ENCODE measurements around the gene ERCC1.
A peak's percentile ranks its signal among the peaks of the same experiment; 100 is the strongest.

The ERCC1 gene

DNA sequence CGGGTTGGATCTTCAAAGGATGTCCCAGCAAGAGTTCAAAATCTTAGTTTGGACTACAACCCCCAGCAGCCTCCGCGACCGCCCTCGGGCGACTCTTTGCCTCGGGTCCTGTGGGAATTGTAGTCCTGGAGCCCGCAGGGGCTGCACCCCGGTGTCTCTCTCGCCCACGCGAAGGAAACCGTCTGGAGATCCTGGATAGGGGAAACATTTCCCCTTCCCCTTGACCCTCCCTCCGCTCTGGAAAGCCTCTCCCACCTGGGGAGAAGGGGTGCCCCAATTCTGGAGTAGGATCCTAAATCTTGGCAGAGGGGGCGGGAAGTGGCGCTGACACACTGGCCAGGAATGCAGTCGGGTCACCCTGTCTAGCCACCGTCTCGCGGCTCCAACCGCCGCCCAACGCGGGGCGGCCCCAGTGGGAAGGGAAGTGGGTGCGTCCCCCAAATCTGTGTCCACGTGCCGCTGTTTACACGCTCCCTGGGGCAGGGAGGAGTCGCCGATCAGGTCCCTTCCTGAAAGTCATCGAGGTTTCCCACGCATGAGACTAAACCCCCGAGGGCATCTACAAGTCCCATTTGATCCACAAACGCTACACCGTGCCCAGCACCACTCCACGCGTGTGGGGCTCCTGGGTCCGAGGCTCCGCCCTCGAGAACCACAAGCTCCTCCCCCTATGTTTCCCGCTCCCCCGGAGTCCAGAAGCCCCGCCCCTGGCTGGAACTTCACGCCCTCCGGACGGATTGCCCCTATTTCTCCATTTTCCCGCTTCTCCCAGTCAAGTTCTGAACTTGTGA, 18.1 kb downstream of the ERCC1 start:
- peak; percentile 59 to 84 (median 75) for DNase-seq

DNA sequence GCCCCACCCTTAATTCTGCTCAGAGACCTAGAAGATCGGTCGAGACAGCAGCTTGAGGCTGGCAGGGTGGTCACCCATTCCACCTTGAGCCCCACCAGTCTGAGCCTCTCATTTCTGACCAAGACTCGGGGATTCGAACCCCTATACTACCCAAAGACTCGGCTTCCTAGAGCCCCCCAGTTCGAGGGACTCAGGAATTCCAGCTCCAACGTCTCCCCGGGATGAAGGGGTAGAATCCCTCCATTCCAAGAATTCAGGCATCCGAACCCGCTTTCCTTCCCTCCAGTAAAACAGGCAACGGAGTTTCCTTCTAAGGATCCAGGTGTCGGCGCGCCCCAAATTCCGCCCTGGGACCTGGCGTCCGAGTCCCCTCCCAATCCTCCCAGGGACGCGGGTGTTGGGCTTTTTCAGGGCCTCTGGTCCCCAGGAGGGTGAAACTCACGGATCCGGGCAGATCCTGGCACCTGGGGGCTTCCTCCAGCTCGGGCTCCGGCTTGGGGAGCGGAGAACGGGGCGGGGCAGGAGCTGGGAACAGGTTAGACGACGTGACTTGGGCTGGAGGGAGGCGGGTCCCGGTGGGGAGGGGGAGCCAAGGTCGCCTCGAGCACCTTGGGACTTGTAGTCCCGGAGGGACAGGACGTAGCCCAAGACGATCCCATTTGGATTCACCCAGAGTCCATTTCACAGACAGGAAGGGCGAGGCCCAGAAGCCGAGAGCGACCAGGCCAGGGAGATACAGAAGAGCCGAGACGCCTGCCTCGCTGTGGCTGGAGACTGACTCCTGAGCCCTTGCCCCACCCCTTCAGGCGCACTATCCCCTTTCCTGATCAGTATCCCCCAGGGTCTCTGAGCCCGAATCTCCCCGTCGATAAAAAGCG, 18.9 kb downstream of the ERCC1 start, which contains the start of gene PPP1R13L:
TSS of gene PPP1R13L (minus strand) at position 513 of the 878 bp plus-strand sequence. CDS start 6,751 bp downstream, outside the sequence.
- DNase-seq: peak in 1 of 5 donors; percentile 80

DNA sequence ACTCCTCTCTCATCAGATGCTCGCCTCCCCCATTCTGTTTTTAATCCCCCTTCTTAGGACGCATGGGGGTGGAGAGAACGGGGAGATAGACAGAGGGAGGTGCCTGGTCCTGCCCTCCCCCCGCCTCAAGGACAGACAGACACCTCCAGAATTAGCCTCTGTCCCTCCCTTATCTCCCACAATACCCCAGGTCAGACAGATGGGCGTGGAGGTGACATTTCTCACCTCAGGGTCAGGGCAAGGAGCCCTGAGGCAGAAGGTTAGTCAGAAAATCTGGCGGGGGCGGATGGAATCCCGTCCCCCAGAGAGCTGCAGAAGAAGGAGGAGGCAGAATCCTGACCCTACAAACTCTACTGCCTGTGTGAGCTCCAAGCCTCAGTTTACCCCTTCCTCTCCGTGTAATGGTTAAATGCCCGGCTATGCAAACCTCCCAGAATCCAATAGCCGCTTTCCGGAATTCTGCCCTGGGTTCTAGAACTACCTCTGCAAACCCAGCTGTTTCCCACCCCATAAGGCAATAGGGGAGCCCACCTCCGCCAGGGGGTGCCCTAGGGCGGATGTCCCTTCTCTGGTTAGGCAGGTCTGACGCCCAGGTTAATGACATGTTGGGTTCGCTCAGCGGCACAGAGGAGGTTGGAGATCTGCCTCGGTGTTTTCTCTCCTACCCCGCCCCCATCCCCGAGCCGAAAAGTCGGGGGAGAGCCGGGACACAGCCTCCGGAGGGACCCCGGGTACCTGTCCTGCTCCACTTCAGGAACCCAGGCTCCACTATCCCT, 19.7 kb downstream of the ERCC1 start:
- DNase-seq: peak in 4 of 5 donors; percentile 37 to 71 (median 48)

DNA sequence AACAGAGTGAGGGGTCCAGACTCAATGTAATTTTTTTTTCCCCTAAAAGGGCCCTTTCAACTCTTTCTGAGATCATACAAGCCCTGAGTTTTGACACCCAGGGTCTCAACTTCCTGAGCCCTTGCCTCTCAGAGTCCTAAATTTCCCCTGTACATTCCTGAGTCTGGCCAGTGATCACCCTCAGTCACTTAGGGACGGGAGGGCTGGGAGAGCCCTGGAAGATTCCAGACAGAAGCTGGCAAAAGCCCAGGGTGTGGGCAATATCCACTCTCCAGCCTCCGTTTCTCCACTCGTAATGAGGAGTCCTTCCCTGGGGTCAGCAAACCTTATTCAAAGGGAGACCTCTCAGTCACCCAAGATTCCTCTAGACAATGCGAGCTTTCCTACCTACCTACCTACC, 20.4 kb downstream of the ERCC1 start:
- DNase-seq: no peak

DNA sequence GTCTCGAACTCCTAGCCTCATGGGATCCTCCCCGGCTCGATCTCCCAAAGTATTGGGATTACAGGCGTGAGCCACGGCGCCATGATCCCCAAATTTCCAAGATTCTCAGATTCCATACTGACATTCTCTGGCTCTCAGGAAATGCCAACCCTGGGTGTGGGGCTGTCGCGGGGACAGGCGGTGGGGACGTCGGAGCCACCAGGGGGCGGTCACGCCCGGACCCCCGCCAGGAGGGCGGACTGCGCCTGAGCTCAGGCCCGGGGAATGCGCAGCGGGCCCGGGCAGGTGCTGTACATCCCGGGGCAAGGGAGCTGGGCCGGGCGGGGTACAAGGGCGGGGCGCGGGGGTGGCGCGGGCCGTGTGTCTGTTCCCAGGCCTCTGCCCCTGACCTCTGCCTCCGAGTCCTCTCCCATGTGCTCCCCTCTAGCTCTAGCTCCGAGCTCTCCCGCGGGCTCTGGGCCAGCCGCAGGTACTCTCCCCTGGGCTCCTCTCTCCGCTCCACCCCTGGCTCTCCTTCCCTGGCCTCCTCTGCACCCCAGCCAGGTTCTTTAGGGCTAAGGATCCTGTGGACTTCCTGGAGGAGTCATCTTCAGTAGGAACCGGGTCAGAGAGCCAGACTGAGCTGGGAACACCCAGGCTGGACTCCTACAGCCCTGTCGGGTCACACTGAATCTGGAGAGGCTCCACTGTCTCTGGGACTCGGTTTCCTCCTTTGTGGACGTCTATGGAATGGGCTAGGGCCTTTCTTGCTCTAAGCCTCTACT, 21.2 kb downstream of the ERCC1 start:
- no peak for DNase-seq

DNA sequence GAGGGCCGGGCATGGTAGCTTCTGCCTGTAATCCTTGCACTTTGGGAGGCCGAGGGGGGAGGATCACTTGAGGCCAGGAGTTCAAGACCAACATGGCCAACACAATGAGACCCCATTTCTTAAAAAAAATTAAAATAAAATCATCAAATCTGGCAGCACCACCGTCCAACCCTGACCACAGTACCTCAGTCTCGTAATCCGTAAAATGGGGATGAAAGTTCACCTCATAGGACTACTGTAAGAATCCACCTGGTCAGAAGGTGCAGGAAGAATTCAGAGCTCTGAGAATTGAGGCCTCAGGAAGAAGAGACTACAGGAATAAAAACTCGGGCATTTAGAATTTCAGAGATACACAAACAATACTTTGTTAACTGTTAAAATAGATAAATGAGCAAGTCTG, 21.9 kb downstream of the ERCC1 start:
- no peak for DNase-seq

DNA sequence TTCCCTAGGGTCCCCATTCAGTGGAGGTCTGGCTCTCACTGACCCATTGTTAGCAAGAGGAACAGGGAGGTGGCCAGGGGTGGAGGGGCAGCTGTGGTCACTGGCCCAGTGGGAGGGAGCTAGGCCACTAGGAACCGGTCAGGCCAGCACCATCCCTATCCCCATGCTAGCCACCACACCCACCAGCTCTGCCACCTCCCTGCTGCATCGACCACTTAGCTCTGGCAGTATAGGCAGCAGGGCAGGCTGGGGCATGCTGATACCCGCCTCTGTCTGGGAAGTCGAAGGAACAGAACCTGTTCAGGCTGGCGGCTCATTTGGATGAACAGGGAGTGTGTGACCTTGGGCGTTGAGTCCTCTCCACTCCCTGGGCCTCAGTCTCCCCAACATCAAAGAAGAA, 23.5 kb downstream of the ERCC1 start:
- no peak for DNase-seq

DNA sequence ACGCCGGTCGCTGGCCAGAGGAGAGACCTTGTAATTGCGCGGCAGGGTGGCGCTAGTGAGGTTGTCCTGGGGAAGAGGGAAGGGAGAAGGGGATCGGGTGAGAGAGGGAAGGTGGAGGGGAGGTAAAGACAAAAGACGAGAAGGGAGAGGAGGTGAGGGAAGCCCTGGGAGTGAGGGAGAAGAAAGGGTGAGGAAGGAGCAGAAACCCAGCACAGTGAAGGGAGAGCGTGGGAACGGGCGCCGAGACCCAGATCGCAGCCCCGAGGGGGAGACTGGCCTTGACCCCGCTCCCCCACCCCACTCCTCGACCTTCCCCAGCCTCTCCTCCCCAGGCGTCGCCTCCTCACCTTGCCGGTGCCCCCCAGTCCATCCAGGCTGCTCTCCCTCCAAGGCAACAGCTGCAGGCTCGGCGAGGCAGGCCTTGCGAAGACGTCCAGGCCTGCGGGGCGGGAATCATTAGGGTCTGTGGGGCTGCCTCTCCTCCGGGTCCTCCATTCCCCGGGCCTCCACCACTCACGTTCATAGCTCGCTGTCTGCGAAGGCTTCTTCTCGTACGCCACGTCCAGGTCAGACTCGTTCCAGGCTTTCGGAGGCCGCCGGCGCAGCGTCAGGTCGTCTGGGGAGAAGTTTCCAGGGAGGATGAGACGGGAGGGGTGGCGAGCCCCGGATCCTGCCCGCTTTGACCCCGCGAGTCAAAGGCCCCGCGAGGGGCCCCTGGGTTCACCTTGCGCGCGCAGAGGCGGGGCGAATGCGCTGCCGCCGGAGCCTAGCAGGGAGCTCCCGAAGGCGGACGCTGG, 27.7 kb downstream of the ERCC1 start:
- DNase-seq: no peak

DNA sequence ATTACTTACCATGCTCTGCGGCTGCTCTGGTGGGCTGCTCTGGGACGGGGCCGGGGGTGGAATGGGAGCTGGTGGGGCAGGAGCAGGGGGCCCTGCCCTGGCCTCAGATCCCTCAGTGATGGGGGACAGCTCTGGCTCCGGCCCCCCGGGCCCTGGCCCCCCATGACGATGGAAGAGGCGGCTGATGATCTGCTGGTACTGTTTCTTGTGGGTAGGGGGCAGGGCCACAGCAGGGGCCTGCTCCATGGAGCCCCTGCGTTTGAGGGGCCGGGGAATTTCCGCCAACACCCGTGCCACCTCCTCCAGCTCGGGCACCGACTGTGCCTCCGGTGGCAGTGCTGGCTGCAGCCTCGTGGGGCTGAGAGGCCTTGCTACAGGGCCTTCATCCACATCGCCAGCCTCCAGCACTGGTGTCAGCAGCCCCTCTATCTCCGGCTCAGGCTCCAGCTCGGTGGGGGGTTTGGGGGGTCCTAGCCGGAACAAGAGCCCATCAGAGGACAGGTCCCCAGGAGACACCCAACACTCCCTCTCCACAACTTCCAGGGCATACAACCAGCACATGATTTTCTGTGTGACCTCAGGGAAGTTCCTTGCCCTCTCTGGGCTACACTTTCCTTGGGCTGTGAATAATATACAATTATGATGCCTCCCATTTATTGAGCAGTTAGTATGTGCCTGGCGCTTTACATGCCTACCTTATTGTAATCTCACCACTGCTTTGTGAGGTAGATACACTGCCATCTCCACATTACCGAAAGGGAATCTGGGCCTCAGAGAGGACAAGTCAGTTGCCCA, 31.6 kb downstream of the ERCC1 start:
- no peak for DNase-seq

DNA sequence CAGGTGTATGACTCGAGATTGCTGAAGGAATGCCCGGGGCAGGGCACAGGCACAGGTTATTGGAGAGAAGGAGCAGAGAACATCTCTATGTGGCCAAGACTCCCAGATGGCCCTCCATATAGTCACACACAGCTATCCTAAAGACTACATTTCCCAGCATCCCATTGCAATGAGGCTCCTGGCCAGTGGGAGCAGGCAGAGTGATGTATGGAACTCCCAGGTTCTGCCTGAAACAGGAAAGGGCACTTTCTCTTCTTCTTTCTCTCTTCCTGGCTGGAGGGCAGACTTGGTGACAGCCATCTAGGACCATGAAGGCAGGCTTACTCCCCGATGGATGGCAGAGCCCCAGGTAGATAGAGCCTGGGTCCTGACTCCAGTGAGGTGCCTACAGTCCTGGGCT, 32.4 kb downstream of the ERCC1 start:
- DNase-seq: no peak

DNA sequence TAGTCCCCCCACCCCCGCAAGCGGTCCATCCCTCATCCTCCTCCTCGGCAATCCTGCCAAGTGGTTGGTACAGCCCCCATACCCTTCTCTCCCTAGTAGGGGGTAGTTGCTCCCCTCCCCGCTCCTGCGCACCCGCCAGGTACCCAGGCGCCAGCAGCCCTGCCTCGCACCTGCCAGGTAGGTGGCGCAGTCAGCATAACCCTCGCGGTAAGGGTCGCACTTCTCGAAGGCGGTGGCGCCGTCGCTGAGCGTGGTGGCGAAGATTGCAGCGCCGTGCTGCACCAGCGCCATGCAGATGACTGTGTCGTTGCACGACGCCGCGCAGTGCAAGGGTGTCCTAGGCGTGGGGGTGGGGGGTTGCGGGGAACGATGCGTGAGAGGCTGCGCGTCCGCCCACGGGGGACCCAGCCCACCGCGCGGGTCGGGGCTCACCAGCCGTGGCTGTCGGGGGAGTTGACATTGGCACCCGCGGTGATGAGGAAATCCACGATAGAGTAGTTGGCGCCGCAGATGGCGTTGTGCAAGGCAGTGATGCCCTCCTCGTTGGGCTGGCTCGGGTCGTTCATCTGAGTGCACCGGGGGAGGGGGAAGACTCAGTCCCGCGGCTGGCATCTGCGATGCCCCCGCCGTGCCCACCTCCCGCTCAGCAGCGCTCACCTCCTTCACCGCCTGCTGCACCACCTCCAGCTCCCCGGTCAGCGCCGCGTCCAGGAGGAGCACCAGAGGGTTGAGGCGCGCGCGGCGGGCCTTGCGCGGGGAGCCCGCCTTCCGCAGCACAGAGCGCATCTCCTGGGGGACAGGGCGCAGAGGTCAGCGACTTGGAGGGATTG, 38.1 kb downstream of the ERCC1 start:
- no peak for DNase-seq

DNA sequence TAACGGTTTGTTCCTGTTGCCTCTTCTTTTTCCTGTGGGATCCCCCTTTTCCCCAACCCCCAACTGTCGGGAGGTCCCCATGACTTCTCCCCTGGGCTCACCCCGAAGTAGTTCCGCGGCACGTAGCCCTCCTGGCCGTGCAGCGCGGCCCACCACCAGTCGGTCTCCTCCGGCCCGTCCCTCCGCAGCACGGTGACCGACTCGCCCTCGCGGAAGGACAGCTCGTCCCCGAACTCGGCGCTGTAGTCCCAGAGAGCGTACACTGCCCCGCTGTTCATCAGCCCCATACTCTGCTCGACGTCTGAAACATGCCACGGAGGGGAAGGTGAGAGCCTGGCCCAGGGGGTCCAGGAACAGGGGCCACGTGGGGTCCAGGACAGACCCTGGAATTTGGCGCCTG, 41.3 kb downstream of the ERCC1 start:
- DNase-seq: no peak

DNA sequence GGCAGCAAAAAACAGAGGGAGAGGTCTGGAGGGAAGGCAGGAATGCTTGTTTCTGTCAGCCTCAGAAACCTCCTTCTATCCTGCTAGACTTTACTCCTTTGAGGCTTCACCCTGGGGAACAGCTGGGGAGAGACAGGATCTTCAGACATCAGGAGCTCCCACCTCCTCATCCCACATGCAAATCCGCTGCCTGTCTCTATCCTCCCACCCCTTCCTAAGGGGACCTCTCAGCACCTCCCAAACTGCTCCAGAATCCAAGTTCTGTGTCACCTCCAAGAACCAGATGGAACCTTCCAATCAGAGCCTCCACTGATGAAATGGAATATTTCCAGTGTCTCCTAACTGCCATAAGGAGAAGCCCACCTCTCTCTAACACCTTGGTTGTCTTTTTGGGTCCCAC, 43.6 kb downstream of the ERCC1 start:
- no peak for DNase-seq

DNA sequence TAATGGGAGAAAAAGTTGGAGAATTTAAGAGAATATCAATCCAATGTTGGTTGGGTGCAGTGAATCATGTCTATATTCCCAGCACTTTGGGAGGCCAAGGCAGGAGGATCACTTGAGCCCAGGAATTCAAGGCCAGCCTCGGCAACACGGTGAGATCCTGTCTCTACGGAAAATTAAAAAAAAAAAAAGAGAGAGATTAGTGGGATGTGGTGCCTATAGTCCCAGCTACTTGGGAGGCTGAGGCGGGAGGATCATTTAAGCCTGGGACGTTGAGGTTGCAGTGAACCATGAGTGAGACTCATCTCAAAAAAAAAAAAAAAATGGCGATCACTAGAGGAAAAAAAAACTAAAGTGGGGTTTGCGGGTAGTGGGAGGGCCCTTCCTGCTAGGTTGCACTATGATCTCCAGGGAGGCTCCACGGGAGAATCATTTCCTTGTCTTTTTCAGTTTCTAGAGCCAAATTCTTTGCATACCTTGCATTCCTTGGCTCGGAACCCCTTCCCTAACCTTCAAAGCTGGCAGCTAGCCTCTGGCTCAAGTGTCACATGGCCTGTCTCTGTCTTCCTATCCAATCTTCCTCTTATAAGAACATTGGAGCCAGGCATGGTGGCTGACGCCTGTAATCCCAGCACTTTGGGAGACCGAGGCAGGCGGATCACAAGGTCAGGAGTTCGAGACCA, 47.5 kb downstream of the ERCC1 start:
- DNase-seq: no peak

DNA sequence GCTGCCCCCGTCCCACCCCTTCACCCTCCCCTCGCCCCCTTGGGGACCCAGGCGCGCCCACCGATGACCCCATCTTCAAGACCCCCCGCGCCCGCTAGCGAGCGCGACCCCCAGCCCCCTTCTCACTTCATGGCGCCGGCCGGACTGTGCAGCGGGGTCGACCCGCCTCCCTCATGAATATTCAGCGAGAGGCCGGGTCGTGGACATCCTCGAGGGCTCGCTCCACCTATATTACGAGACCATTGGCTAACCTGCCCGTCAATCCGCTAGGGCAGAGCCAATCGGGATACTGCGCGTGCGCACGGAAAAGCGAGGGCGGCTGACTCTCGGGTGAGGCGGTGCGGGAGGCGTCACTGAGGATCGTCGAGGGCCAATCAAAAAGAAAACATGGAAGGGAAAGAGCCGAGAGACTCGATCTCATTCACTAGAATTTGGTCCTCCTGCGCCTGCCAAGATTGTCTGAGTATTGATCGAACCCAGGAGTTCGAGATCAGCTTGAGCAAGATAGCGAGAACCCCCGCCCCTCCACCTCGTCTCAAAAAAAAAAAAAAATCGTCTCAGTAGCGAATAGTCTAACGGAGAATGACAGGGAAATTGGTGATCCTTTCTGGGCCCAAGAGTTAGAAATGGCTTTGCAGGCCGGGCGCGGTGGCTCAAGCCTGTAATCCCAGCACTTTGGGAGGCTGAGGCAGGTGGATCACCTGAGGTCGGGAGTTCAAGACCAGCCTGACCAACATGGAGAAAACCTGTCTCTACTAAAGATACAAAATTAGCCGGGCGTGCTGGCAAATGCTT, 53.1 kb downstream of the ERCC1 start, which contains the start of gene ERCC2:
TSS of gene ERCC2 (minus strand) at position 164 of the 795 bp plus-strand sequence. CDS start at position 131, 33 bp downstream.
- peak; percentile 97 to 100 (median 98) for DNase-seq

DNA sequence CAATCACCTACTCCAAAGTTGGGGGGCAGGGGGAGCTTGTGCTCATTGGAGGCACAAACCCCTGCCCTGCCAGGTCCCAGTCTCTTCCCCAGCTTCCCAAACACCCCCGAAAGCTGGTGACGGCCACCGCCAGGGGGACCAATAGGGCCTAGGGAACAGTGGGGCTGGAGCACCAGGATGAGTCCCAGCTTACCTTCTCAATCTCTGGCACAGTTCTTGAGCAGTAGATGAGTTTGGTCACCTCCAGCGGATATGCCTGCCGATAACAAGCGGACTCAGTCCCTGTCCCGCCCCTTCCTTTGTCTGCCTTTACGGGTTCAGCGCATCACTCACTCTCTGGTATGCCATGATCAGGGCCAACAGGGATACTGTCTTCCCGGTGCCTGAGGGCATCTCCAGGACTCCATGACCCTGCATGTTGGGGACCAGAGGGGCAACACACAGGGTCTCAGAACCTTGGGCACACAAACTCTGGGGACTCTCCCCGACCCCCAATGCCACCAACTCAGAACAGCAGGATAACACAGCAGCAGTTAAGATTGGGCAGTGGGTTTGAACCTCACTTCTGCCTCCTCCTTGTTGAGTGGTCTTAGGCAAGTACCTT, 54.9 kb downstream of the ERCC1 start:
- DNase-seq: no peak

DNA sequence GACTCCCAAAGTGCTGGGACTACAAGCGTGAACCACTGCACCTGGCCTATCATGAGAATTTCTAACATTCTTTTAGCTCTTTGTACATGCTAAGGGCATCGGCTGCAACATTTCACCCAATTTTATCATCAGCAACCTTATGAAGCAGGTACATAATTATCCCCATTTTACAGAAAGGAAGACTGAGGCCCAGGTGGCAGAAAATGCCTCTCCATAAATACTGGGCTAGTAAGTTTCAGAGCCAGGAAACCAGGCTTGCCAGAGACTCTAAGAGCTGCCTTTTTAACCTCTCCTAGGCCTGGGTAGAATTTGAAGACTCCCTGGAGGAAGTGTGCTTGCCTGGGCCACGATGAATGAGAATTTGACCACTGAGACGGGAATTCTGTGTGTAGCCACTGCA, 55.6 kb downstream of the ERCC1 start:
- no peak for DNase-seq

Data from T-helper 1 cell (primary cell).